Measurements from ENCODE around the gene PHLDB2.
A peak's percentile ranks its signal among the peaks of the same experiment; 100 is the strongest.

Gene PHLDB2

DNA sequence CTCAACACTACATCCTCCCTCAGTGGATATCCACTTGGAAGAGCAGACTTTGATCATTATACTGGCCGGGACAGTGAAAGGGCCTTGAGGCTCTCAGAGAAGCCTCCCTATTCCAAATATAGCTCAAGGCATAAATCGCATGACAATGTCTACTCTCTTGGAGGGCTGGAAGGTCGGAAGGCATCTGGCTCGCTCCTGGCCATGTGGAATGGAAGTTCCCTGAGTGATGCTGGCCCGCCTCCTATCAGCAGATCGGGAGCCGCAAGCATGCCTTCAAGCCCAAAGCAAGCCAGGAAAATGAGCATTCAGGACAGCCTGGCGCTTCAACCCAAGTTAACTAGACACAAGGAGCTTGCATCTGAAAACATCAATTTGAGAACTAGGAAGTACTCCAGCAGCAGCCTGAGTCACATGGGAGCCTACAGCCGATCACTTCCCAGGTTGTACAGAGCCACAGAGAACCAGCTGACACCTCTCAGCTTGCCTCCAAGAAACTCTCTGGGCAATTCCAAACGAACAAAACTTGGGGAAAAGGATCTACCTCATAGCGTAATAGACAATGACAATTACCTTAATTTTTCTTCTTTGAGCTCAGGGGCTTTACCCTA, 25.4 kb downstream of the PHLDB2 start:
- DNase-seq (ENCODE audit: low spot score) = no peak

DNA sequence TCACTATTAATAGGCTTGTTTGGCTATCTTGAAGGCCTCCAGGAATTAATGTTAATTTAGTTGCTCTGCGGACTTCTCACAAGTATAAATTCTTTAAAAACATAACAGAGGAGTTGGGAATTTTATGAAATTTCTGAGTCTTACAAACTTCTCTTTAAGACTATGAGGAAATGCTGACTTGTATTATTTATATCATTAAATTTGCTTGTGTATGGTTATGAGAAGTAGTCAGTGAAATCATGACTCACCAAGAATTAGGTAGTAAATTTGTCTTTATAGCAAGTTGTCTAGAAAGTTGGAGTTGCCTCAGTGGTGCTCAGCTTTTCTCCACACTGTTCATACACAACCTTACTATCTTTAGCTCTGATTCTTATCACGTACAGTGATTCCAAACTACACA, 26.5 kb downstream of the PHLDB2 start:
- no peak for DNase-seq (ENCODE audit: low spot score)

DNA sequence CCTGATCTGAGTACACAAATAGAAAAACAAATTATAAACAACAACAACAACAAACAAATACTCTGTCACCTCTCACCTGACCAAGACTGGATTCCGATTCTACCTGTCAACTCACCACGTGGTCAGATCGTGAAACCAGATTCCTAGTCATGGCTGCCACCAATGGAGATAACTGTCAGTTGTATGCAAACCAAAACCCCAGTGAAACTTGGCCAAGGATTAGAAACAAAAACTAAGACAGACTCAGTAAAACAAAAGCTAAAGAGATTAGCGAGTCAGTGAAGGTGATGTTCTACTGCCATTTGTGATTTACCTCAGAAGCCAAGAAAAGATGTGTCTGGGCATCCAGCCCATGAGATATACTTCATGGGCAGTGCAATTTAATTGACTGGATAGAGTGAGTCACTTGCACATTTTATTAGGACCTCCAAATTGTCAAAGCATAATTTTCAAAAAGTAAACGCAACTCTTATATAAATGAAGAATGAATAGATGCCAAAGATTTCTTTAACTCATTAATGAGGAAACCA, 31.1 kb downstream of the PHLDB2 start:
- no peak for DNase-seq (ENCODE audit: low spot score)

DNA sequence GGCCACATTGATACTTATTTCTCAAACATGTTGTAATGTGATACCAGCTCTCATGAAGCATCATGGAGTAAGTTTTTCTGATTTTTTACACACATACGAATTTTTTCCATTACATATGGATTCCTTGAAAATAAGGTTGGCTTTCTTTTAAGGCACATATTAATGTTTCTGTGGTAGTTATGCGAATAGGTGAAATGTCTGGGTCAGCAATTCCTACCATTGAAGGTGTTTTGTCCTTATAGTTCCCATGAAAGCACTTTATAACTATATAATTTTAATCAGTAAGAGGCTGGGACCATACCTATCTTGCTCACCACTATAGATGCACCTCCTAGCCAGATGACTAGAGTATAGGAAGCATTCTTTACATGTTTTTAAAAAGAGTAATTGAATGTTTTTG, 33.0 kb downstream of the PHLDB2 start:
- DNase-seq (ENCODE audit: low spot score) = no peak

DNA sequence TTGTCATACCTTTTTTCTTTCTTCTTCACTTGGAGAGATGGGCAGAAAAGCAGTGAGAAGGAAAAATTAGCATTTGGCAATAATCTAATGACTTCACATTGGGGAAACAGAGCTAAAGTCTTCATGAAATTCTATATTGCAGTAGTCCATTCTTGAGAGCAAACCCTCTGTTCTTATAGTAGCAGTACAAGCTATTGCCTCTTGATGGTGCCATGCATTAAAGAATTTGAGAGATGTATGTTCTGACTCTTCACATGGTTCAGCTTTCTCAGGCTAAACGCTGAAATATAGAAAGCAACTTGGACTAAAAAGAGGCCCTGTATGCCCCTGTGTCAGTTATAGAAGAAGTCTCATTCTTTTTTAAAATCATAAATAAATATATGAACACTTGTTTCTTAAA, 36.0 kb downstream of the PHLDB2 start:
- DNase-seq (ENCODE audit: low spot score) = peak; percentile 47

DNA sequence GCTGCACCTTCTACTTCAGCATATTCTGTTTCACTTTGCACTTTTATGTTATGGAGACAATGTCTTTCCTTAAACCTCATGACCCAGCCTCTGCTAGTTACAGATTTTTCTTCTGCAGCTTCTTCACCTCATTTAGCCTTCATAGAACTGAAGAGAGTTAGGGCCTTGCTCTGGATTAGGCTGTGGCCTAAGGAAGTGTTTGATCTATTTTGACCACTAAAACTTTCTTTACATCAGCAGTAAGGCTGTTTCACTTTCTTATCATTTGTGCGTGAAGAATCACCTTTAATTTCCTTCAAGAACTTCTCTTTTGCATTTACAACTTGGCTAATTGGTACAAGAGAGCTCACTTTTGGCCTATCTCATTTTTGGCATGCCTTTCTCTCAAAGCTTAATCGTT, 40.9 kb downstream of the PHLDB2 start:
- DNase-seq (ENCODE audit: low spot score) = no peak

DNA sequence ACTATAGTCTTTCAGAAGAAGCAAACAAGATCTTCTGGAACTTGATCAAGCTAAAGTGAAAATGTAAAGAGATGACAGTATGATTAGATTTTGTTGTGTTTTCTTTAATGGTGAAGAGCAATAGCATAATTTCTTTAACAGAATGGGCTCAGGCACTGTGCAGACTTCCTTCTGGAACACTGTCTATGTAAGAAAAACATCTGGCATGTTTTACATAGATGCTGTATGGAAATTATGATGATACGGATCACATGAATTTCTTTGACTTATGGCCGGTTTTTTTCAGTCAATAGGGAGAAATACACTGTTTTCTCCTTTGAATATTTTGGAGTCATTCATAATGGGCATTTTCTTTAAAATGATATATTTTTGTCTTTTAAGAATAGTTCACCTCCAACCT, 42.6 kb downstream of the PHLDB2 start:
- DNase-seq (ENCODE audit: low spot score) = no peak

DNA sequence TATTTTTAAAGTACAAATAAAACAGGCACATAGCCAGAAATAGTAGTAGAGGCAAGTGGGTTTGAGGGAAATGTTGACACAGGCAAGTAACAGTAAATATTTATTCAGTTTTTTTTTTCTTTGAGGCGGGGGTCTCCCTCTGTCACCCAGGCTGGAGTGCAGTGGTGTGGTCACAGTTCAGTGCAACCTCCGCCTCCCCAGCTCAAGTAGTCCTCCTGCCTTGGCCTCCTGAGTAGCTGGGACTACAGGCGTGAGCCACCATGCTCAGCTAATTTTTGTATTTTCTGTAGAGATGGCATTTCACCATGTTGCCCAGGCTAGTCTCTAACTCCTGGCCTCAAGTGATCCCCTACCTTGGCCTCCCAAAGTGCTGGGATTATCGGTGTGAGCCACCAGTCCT, 43.5 kb downstream of the PHLDB2 start:
- DNase-seq (ENCODE audit: low spot score) = no peak

DNA sequence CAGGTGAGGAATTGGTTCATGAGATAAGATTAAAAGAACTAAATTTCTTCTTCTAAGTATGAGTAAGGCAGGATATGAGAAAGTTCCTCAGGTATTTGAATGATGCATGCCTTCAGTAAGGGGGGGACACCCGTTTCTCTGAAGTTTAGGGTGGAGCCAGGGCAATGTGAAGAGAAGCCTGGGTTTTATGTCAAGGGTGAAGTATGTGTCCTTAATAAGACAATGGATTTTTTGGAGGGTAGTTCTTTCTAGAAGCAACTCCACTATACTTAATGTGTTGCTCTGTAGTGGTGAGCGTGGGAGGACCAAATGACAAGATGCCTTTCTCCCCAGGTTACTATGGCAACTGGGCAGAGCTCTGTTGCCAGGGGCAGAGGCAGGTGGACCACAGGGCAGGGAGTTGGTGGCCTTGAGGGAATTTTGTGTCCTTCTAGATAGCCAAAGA, 44.0 kb downstream of the PHLDB2 start:
- DNase-seq (ENCODE audit: low spot score) = no peak

DNA sequence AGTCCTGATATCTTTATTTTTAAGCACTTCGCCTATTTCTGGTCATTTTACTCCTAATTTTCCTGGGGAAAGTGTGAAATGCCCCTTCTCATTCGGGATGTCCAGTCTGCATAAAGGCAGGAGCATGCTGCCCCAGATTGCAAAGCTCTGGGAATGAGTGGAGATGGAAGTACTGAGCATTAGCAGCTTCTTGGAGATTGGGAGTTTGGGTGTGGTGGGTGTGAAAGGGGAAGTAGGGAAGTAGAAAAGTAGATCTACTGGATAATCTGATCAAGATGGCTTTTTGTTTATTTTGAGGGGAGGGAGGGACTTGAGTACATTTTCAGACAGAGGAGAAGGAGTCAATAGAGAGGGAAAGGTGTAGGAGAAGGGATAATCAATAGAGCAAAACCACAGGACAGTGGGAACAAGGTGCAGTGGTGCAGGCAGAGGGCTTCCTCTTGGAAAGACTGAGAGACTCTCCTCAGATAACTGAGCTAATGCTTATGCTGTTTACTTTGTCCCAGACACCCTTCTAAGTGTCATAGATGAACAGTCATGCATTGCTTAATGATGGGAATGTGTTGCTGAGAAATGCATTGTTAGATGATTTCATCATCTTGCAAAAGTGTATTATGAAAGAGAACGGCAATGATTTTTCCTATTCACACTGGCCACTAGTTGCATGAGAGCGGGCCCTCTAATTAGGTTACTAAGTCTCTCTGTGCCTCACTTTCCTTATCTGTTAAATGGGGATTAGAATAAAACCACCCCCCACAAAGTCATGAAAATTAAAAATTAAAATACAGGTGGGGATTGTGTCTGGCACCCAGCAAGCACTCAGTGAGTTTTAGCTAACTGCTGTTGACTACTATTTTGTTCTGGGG, 45.5 kb downstream of the PHLDB2 start:
- no peak for DNase-seq (ENCODE audit: low spot score)

DNA sequence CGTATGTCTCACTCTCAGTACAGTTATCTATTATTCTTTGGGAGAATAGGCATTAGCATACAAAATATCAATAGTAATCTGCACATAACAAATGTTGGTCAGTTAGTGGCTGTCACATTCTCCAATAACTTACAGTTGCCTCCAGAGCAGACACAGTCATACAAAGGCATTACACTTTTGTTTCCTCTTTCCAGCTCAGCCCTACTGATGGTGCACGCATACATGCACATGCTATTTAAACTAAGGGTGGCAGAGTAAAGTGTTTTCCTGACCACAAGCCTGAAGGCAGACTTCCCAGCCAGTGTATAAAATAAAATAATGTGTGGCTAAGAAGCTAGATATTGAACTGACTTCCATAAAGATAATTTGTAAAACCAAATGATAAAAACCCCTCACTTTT, 47.6 kb downstream of the PHLDB2 start:
- no peak for DNase-seq (ENCODE audit: low spot score)

DNA sequence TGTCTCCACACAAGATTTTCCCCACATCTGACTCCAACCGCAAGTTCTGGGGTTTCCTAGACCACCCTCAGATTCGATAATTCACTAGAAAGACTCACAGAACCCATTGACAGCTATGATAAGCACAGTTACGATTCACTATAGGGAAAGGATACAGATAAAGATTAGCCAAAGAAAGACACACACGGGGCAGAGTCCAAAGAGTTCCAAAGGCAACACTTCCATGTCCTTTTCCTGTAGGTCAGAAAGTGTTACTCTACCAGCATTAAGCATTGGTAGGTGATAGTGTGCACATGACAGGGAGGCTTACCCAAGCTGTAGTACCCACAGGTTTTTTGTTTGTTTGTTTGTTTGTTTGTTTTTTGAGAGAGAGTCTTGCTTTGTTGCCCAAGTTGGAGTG, 48.1 kb downstream of the PHLDB2 start:
- no peak for DNase-seq (ENCODE audit: low spot score)

DNA sequence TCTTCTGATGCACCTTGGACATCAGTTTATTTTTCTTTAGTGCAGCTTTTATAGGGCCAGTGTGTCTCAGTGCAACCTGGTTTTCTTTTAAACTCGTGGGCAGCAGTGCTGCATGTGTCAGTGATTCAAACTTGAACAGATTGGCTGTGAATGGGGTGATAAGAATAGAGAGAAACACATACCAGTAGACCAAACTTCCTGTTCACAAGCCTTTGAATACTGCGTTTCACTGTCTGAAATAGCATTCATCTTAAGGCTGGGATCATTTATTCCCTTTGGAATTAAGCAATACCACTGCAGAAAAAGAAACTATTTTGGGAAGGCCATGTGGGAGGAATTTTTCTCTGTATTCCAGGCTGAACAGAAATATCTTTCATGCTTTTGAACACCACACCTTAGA, 51.7 kb downstream of the PHLDB2 start:
- no peak for DNase-seq (ENCODE audit: low spot score)

DNA sequence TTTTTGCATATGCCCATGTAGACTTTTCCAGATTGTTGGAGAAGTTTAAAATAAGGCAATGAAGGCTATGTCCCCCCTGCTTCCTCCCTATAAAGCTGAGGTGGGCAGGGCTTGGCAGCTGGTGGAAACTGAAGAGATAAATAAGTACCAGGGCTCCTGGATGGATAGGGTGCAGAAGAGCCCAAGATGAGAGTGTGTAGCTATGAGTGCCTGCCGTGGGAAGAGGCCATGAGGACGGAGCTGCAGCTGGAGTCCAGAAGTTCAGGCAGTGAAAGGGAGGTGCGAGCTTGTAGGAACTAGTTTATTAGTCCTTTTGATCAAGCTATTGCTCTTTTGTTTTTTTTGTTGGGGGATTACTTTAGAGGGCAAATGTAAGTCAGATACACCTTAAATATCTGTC, 52.4 kb downstream of the PHLDB2 start:
- no peak for DNase-seq (ENCODE audit: low spot score)

DNA sequence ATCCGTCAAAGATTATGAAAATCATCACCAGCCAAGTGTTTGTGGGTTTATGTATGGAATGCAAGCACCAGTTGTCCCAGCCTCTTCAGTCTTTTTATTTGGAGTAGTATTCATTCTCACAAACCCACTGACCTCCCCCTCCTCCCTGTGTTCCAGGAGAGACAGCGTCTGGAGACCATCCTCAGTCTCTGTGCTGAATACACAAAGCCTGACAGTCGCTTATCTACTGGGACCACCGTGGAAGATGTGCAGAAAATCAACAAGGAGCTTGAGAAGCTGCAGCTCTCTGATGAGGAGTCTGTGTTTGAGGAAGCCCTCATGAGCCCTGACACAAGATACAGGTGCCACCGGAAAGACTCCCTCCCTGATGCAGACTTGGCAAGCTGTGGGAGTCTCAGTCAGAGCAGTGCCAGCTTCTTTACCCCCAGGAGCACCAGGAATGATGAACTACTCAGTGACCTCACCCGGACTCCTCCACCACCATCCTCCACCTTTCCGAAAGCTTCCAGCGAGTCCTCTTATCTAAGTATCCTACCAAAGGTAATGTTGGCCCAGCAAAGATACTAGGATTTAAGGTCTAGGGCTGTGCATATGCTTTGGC, 54.2 kb downstream of the PHLDB2 start:
- DNase-seq (ENCODE audit: low spot score) = no peak

DNA sequence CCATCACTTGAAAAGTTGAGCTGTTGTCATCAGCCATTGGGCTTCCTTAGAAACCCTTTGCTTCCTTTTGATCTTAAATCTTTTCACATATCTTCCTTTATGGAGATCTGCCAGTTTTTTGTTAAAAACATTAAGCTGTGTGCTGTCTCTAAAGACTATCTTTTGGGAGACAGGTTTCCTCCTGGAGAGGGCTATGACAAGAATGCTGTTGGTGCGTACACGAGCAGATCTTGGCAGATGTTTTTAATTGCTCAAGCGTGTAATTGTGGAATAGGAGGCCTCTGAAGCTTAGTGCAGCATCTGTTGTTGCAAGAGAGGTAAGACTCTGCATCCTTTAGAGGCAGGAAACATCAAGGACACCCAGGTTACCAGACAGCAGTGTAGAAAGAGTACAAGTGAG, 56.8 kb downstream of the PHLDB2 start:
- no peak for DNase-seq (ENCODE audit: low spot score)

DNA sequence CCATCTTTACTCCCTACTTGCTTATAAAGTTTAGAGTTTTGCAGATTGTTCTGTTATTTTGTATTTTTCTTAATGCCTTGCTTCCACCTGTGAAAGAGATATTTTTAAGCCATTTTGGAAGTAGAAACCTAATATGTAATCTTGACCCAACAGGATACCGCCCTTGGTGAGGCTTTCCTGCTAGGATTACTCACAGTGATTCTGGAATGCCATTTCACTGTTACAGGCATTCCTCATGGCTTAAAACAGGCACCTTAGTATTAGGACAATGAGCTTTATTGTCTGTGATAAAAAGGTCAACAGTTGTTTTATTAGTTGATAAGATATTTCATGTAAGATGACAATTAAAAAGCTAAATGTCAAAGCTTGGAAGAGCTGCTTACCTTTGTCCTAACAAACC, 58.2 kb downstream of the PHLDB2 start:
- DNase-seq (ENCODE audit: low spot score) = no peak

DNA sequence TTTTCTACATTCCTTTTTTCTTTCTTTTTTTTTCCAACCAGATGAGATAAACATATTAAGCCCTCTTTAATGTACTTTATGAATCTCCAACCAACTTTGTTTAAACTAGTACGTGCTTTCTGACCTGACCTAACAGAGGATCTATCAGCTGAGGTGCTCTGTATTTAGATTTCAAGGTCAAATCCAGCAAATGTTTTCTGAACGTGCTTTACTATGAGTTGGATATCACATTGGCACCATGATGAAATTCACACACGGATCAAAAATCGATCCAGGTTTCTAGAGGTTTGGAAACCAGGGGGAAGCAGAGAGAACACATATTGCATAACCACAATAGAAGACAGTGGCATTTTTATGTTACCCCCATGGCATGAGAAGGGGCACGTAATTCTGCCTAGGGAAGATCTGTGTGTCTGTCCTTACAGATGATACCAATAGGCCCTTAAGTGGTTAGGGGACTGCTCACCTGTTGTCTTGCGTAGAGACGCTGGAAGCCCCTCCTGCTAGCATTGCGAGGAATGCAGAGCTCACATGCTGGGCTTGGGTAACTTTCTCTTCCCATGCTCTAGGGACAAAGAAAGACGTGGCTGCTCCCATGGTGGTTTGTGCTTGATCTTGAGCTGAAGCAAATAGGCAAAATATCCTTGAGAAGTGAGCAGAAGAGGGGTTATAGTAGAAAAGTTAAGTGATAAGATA, 60.5 kb downstream of the PHLDB2 start:
- no peak for DNase-seq (ENCODE audit: low spot score)

DNA sequence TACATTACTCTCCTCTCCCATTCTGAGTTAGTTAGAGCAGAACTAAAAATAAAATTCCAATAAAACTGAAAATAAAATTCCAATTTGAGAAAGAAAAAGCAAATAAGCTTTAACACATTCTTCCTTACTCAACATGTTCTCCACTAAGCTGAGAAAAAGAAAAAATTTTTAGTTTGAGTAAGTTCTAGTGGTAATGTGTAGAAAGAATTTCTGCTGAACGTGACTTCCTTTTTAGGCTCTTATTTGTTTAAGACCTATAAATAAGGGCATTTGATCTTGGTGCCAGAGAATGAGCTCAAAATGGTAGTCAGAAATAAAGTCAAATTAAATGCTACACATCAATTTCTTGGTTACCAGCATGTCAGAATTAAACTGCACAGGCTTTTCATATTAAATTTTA, 62.1 kb downstream of the PHLDB2 start:
- no peak for DNase-seq (ENCODE audit: low spot score)

DNA sequence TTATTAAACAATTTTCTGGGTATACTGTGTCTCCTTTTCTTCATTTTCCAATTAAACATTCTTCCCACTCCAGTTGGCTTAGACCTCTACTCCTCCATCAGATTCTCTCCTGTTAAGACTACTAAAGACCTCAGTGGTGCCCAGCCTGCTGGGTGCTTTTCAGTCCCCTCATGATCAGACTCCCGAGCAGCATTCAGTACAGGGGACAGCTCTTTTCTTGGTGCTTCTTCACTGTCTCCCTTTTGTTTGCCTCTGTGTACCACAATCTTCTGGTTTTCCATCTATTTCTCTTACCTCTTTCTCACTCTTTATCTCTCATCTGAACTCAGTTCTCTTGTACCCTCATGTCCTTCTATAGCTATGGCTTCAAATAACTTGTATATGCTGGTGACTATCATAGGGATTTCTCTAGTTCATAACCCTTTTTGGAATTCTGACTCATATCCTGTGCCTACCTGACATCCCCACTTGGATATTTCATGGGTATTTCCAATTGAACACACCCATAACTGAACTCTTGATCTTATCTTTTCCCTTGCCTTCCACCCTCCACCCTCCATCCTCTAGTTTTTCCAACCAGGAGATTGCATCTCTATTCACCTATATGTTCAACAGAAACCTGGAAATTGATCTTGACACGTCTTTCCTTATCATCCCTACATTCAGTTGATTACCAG, 64.2 kb downstream of the PHLDB2 start:
- no peak for DNase-seq (ENCODE audit: low spot score)

DNA sequence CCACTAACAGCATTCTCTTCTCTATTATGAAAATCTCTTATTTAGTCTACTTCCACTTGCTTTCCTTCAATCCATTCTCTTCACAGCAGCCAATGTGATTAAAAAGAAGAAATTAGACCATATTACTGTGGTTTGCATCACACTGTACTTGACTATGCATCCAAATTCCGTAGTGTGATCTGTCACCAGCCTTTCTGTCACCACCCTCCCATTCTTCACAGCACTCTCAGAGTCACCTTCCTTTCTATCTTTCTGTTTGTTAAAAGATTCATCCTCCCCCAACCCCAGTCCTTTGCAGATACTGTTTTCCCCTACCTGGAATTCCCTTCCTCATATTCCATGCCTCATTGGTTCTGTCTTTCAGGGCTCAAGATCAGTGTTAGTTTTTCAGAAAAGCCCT, 64.7 kb downstream of the PHLDB2 start:
- no peak for DNase-seq (ENCODE audit: low spot score)

DNA sequence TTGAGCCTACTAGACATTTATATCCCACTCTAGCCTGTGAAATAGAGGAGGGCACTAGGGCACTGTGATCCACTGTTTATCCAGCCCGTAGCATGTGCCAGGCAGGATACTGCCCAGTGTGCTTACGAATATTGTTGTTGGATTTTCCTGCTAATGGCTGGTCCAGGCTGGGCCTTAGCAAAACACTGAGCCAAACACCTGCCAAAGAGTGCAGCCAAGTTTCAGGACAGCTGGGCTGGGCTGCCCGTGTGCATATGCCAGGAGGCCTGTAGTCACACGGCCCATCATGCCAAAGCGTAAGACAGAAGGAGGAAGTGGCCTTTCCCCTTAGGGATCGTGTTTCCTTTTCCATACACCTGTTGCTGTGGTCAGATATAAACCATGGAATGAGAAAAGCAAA, 65.2 kb downstream of the PHLDB2 start:
- DNase-seq (ENCODE audit: low spot score) = no peak
